ENCODE measurements around the gene RHOG. TPM values are rescaled to one million over a fixed set of nuclear protein-coding genes. Genes with fewer than 3 reads are reported as not detected.

RHOG gene
- total and polyA plus RNA-seq, 9 of the 15 experiments (the other 6 are each of a cell fraction or from before 2014, with no cell fraction given) = 22.6 to 162 (median 80.3) TPM

DNA sequence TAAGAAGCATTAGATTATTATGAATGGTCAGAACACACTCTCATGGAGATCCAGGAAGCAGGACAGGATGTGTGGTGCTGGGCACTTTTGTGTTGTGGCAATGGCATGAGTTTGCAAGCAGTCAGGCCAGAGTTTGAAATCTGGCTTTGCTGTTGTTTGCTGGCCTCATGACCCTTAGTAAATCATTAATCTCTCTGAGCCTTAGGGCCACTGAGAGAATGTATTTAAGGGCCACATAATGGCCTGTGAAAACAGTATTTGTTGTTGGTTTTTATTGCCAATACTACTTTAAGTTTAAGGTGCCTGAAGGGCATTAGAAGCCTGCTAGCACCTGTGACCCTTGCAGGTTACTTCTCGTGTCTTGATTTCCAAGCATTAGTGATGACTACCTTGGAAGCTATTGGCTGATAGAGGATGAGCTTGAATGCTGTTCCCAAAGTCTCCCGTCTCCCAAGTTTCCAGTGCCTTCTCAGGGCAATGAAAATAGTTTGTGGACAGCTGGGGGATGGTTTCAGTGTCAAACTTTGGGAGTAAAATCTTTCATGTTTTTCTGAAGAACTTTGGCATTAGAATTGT, 39.3 kb upstream of the RHOG start:
- Histone ChIP-seq H3K9me3 (replicated peaks; ENCODE audit: control insufficient read depth, insufficient read depth, low read depth, low read length) (no peaks in the 10 kb centered on the region), H3K79me2 (ENCODE audit: control insufficient read depth, insufficient read depth, low read length) (peaks cover 90% of the 10 kb centered on the region), H3K4me2 (ENCODE audit: insufficient read depth, low read length) (no peak overlapping the region), H3K9ac (ENCODE audit: insufficient read depth in 1 of 2, low read depth in 2 of 2, low read length in 2 of 2) (no peak overlapping the region), H4K20me1 (replicated peaks; ENCODE audit: control insufficient read depth, insufficient read depth, low read length) (peaks cover 27% of the 10 kb centered on the region), H3K27me3 (ENCODE audit: control insufficient read depth in 2 of 2, insufficient read depth in 2 of 2, low read length in 2 of 2) (no peaks in the 10 kb centered on the region), H2AFZ (ENCODE audit: low read depth, low read length) (no peak overlapping the region), H3K27ac (ENCODE audit: extremely low read depth, low read depth, low read length) (no peak overlapping the region; the same call in 2 of the 3 replicates), H3K4me1 (replicated peaks in 1 of 2; ENCODE audit: control insufficient read depth in 2 of 2, insufficient read depth in 2 of 2, low read length in 2 of 2) (peaks cover 13 to 55% of the 10 kb centered on the region in 2 experiments), H3K36me3 (ENCODE audit: control insufficient read depth, insufficient read depth, low read length) (no peaks in the 10 kb centered on the region), H3K4me3 (no peak overlapping the region), H3K9me1 (ENCODE audit: control insufficient read depth, insufficient read depth, low read length) (no peaks in the 10 kb centered on the region)
- BruUV-seq (replicated peaks) = no TSS peak
- no peak for DNase-seq (ENCODE audit: extremely low read depth in 1 of 4, low spot score in 3 of 4)
- intact Hi-C loops (cut with micrococcal nuclease) (no loop called here), in situ Hi-C loops (cut with MboI) (no loop called here)
- 61% methylated on average over 2 of the region's 2 CpGs for WGBS (ENCODE audit: insufficient coverage, low coverage, missing lambda C conversion rate)
- FAIRE-seq = no peak
- ChIA-PET CTCF (ENCODE audit: low intra/inter-chr PET ratio) (no interaction called here), POLR2A (interaction anchor here (0.7 to 5.2 kb wide), 6 partner anchors 9 to 40 kb away, joined by 3 to 34 read pairs (median 4); no protein-coding TSS in a partner anchor)
- ATAC-seq = no peak
- TF ChIP-seq ZBTB7A (IDR thresholded peaks at IDR 0.05; ENCODE audit: borderline replicate concordance, control insufficient read depth, low read depth, low read length) (no peak), TGIF2 (CRISPR knock-in tag; IDR thresholded peaks at IDR 0.05) (no peak), CREB1 (IDR thresholded peaks at IDR 0.05) (no peak), CREB1 (CRISPR knock-in tag; IDR thresholded peaks at IDR 0.05) (no peak), CHD2 (IDR thresholded peaks at IDR 0.05; ENCODE audit: low read depth, low read length) (no peak), KLF1 (tag; IDR thresholded peaks at IDR 0.05) (no peak), NR1H2 (CRISPR knock-in tag; IDR thresholded peaks at IDR 0.05) (no peak), TEAD2 (tag; IDR thresholded peaks at IDR 0.05) (no peak), NUFIP1 (IDR thresholded peaks at IDR 0.05; ENCODE audit: partially characterized antibody) (no peak), CC2D1A (IDR thresholded peaks at IDR 0.05) (no peak), MTA2 (IDR thresholded peaks at IDR 0.05; ENCODE audit: low read depth) (no peak), STAG1 (CRISPR knock-in tag; IDR thresholded peaks at IDR 0.05; ENCODE audit: borderline replicate concordance) (no peak), ADNP (tag; IDR thresholded peaks at IDR 0.05) (no peak)
- TF ChIP-seq, protein P1, sequence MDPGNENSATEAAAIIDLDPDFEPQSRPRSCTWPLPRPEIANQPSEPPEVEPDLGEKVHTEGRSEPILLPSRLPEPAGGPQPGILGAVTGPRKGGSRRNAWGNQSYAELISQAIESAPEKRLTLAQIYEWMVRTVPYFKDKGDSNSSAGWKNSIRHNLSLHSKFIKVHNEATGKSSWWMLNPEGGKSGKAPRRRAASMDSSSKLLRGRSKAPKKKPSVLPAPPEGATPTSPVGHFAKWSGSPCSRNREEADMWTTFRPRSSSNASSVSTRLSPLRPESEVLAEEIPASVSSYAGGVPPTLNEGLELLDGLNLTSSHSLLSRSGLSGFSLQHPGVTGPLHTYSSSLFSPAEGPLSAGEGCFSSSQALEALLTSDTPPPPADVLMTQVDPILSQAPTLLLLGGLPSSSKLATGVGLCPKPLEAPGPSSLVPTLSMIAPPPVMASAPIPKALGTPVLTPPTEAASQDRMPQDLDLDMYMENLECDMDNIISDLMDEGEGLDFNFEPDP (CRISPR knock-in tag; IDR thresholded peaks at IDR 0.05) = no peak
- TF ChIP-seq, protein P2, sequence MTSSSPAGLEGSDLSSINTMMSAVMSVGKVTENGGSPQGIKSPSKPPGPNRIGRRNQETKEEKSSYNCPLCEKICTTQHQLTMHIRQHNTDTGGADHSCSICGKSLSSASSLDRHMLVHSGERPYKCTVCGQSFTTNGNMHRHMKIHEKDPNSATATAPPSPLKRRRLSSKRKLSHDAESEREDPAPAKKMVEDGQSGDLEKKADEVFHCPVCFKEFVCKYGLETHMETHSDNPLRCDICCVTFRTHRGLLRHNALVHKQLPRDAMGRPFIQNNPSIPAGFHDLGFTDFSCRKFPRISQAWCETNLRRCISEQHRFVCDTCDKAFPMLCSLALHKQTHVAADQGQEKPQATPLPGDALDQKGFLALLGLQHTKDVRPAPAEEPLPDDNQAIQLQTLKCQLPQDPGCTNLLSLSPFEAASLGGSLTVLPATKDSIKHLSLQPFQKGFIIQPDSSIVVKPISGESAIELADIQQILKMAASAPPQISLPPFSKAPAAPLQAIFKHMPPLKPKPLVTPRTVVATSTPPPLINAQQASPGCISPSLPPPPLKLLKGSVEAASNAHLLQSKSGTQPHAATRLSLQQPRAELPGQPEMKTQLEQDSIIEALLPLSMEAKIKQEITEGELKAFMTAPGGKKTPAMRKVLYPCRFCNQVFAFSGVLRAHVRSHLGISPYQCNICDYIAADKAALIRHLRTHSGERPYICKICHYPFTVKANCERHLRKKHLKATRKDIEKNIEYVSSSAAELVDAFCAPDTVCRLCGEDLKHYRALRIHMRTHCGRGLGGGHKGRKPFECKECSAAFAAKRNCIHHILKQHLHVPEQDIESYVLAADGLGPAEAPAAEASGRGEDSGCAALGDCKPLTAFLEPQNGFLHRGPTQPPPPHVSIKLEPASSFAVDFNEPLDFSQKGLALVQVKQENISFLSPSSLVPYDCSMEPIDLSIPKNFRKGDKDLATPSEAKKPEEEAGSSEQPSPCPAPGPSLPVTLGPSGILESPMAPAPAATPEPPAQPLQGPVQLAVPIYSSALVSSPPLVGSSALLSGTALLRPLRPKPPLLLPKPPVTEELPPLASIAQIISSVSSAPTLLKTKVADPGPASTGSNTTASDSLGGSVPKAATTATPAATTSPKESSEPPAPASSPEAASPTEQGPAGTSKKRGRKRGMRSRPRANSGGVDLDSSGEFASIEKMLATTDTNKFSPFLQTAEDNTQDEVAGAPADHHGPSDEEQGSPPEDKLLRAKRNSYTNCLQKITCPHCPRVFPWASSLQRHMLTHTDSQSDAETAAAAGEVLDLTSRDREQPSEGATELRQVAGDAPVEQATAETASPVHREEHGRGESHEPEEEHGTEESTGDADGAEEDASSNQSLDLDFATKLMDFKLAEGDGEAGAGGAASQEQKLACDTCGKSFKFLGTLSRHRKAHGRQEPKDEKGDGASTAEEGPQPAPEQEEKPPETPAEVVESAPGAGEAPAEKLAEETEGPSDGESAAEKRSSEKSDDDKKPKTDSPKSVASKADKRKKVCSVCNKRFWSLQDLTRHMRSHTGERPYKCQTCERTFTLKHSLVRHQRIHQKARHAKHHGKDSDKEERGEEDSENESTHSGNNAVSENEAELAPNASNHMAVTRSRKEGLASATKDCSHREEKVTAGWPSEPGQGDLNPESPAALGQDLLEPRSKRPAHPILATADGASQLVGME (CRISPR knock-in tag; IDR thresholded peaks at IDR 0.05) = no peak

Data from K562 (cell line).